ENCODE results near the gene PI4KA.

The PI4KA gene

GRCh38 chr22:20782083-20782482, 76.5 kb downstream of the PI4KA start:
- no peak for TF ChIP-seq EZH2phosphoT487 (IDR thresholded peaks at IDR 0.05; ENCODE audit: low read depth)
- no peak for TF ChIP-seq CTCF (IDR thresholded peaks at IDR 0.05; ENCODE audit: low read depth, low read length)
- no peak overlapping the region for H3K27ac ChIP-seq (ENCODE audit: low read length)
- H4K20me1 ChIP-seq (ENCODE audit: insufficient read depth, low read length), result no peaks in the 10 kb centered on the region
- peaks cover 5% of the 10 kb centered on the region for H3K36me3 ChIP-seq (replicated peaks; ENCODE audit: low read depth, low read length)
- H2AFZ ChIP-seq (ENCODE audit: low read depth, low read length), result no peak overlapping the region
- H3K4me3 ChIP-seq (ENCODE audit: low read length), result no peak overlapping the region
- no peaks in the 10 kb centered on the region for H3K9me3 ChIP-seq (ENCODE audit: insufficient read depth, low read length)
- no peaks in the 10 kb centered on the region for H3K4me1 ChIP-seq (ENCODE audit: low read length)
- H3K4me2 ChIP-seq (ENCODE audit: low read length), result no peak overlapping the region
- no peaks in the 10 kb centered on the region for H3K27me3 ChIP-seq (ENCODE audit: low read depth, low read length)
- no peaks in the 10 kb centered on the region for H3K79me2 ChIP-seq (ENCODE audit: low read length)
- H3K9ac ChIP-seq (ENCODE audit: low read length), result no peak overlapping the region

DNA sequence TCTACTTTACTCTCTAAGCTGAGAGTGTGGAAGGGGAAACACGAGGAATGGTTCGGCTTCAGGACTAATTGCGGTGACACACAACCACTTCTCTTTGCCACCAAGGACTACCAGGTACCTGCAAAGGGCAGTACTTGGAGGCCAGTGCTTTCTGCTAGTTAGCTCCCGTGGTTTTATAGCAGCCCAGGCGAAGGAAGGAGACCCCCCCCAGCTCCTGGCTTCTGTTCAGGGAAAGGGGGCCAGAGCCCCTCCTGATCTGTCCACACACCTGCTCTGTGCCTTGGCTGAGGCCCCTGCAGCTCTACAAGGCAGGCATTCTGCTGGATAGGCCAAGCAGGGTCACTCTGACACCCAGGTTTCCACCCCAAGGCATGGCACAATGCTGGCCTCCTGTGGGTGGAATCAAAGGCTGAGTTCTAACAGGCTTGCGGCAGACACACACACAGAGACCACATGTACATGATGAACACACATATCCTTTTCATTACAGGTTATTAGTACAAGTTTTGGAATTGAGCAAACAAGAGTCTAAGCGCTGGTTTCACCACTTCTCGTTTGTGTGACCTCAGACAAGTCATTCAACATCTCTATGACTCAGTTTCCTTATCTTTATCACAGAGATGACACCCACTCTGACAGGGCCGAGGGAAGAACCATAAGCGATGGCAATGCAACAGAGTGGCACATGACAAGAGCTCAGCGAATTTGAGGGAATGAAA, 77.2 kb downstream of the PI4KA start:
- H3K9me3 ChIP-seq (ENCODE audit: insufficient read depth, low read length), result no peaks in the 10 kb centered on the region
- no peak overlapping the region for H2AFZ ChIP-seq (ENCODE audit: low read depth, low read length)
- H3K4me1 ChIP-seq (ENCODE audit: low read length), result no peaks in the 10 kb centered on the region
- H3K4me2 ChIP-seq (ENCODE audit: low read length), result no peak overlapping the region
- no peak overlapping the region for H3K9ac ChIP-seq (ENCODE audit: low read length)
- no peaks in the 10 kb centered on the region for H4K20me1 ChIP-seq (ENCODE audit: insufficient read depth, low read length)
- H3K27me3 ChIP-seq (ENCODE audit: low read depth, low read length), result no peaks in the 10 kb centered on the region
- H3K27ac ChIP-seq (ENCODE audit: low read length), result no peak overlapping the region
- no peak overlapping the region for H3K4me3 ChIP-seq (ENCODE audit: low read length)
- H3K36me3 ChIP-seq (replicated peaks; ENCODE audit: low read depth, low read length), result peaks cover 2% of the 10 kb centered on the region
- TF ChIP-seq CTCF (IDR thresholded peaks at IDR 0.05; ENCODE audit: low read depth, low read length), result no peak
- TF ChIP-seq EZH2phosphoT487 (IDR thresholded peaks at IDR 0.05; ENCODE audit: low read depth), result no peak
- no peaks in the 10 kb centered on the region for H3K79me2 ChIP-seq (ENCODE audit: low read length)

GRCh38 chr22:20779818-20780158, 78.8 kb downstream of the PI4KA start:
- H4K20me1 ChIP-seq (ENCODE audit: insufficient read depth, low read length), result no peaks in the 10 kb centered on the region
- peaks cover 2% of the 10 kb centered on the region for H3K36me3 ChIP-seq (replicated peaks; ENCODE audit: low read depth, low read length)
- no peak for TF ChIP-seq EZH2phosphoT487 (IDR thresholded peaks at IDR 0.05; ENCODE audit: low read depth)
- no peak for TF ChIP-seq CTCF (IDR thresholded peaks at IDR 0.05; ENCODE audit: low read depth, low read length)
- H3K79me2 ChIP-seq (ENCODE audit: low read length), result no peaks in the 10 kb centered on the region
- H3K4me2 ChIP-seq (ENCODE audit: low read length), result no peak overlapping the region
- H3K9me3 ChIP-seq (ENCODE audit: insufficient read depth, low read length), result no peaks in the 10 kb centered on the region
- H3K9ac ChIP-seq (ENCODE audit: low read length), result no peak overlapping the region
- no peaks in the 10 kb centered on the region for H3K4me1 ChIP-seq (ENCODE audit: low read length)
- H2AFZ ChIP-seq (ENCODE audit: low read depth, low read length), result no peak overlapping the region
- H3K4me3 ChIP-seq (ENCODE audit: low read length), result no peak overlapping the region
- H3K27ac ChIP-seq (ENCODE audit: low read length), result no peak overlapping the region
- H3K27me3 ChIP-seq (ENCODE audit: low read depth, low read length), result no peaks in the 10 kb centered on the region

- Histone ChIP-seq H3K4me2 (ENCODE audit: low read length) (no peak overlapping the region), H3K9ac (ENCODE audit: low read length) (no peak overlapping the region), H2AFZ (ENCODE audit: low read depth, low read length) (no peak overlapping the region), H3K36me3 (replicated peaks; ENCODE audit: low read depth, low read length) (peaks cover 2% of the 10 kb centered on the region), H3K4me3 (ENCODE audit: low read length) (no peak overlapping the region), H4K20me1 (ENCODE audit: insufficient read depth, low read length) (no peaks in the 10 kb centered on the region), H3K79me2 (ENCODE audit: low read length) (no peaks in the 10 kb centered on the region), H3K4me1 (ENCODE audit: low read length) (no peaks in the 10 kb centered on the region), H3K27ac (ENCODE audit: low read length) (no peak overlapping the region), H3K27me3 (ENCODE audit: low read depth, low read length) (no peaks in the 10 kb centered on the region), H3K9me3 (ENCODE audit: insufficient read depth, low read length) (no peaks in the 10 kb centered on the region)
- no peak for TF ChIP-seq EZH2phosphoT487 (IDR thresholded peaks at IDR 0.05; ENCODE audit: low read depth)
- TF ChIP-seq CTCF (IDR thresholded peaks at IDR 0.05; ENCODE audit: low read depth, low read length), result no peak
These were observed 79.4 kb downstream of the PI4KA start for GRCh38 chr22:20779014-20779817.
